ENCODE data around the gene LIAS.
"Not testable (repeated sequence)": the region's sequence is repeated elsewhere in the genome, so short reads cannot be mapped to it uniquely, and the experiment has no call there.

Gene LIAS

GRCh38 chr4:39446842-39447573, 11.8 kb upstream of the LIAS start:
- no peaks in the 10 kb centered on the region for H3K27me3 Mint-ChIP-seq
- ATAC-seq = peak; percentile 95
- H3K4me1 Mint-ChIP-seq = peaks cover 25% of the 10 kb centered on the region
- no peaks in the 10 kb centered on the region for H3K9me3 Mint-ChIP-seq
- peaks cover 12% of the 10 kb centered on the region for H3K36me3 Mint-ChIP-seq
- peak overlapping the region; percentile 72 for H3K4me3 Mint-ChIP-seq
- peak overlapping the region; percentile 86 for H3K27ac Mint-ChIP-seq

DNA sequence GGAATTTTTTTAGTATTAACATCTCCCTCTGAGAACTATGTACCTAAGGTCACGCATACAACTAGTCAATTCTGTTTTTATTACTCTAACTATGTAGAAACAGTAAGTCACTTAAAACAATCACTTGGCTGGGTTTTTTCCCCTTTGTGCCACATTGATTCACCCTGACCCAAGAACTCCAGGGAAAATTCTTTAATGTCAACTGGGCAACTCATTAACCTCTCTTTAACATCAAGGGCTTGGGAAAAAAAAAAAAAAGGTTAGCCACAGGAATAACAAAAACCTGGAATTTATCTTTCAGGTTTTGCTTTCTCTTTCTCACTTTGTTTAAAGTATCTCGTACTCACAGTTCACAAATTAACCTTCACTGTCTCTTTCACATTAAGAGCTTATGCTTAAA, 8.2 kb upstream of the LIAS start:
- no peak for ATAC-seq
- no peaks in the 10 kb centered on the region for H3K27me3 Mint-ChIP-seq
- peaks cover 29% of the 10 kb centered on the region for H3K4me1 Mint-ChIP-seq

GRCh38 chr4:39451423-39452023, 7.3 kb upstream of the LIAS start:
- ATAC-seq = no peak
- peaks cover 30% of the 10 kb centered on the region for H3K4me1 Mint-ChIP-seq
- H3K9me3 Mint-ChIP-seq = no peaks in the 10 kb centered on the region
- no peak overlapping the region for H3K4me3 Mint-ChIP-seq
- H3K36me3 Mint-ChIP-seq = peaks cover 45% of the 10 kb centered on the region
- no peak overlapping the region for H3K27ac Mint-ChIP-seq
- H3K27me3 Mint-ChIP-seq = no peaks in the 10 kb centered on the region

More for the DNA sequence above, 8.2 kb upstream of the LIAS start:
- Mint-ChIP-seq H3K27ac (no peak overlapping the region), H3K9me3 (no peaks in the 10 kb centered on the region), H3K36me3 (peaks cover 42% of the 10 kb centered on the region), H3K4me3 (no peak overlapping the region)

- no peaks in the 10 kb centered on the region for H3K9me3 Mint-ChIP-seq
- H3K27me3 Mint-ChIP-seq = no peaks in the 10 kb centered on the region
- no peak for ATAC-seq
- peaks cover 30% of the 10 kb centered on the region for H3K4me1 Mint-ChIP-seq
- H3K36me3 Mint-ChIP-seq = peaks cover 52% of the 10 kb centered on the region
- H3K27ac Mint-ChIP-seq = no peak overlapping the region
- no peak overlapping the region for H3K4me3 Mint-ChIP-seq
Observed at GRCh38 chr4:39452153-39452859, 6.5 kb upstream of the LIAS start.

DNA sequence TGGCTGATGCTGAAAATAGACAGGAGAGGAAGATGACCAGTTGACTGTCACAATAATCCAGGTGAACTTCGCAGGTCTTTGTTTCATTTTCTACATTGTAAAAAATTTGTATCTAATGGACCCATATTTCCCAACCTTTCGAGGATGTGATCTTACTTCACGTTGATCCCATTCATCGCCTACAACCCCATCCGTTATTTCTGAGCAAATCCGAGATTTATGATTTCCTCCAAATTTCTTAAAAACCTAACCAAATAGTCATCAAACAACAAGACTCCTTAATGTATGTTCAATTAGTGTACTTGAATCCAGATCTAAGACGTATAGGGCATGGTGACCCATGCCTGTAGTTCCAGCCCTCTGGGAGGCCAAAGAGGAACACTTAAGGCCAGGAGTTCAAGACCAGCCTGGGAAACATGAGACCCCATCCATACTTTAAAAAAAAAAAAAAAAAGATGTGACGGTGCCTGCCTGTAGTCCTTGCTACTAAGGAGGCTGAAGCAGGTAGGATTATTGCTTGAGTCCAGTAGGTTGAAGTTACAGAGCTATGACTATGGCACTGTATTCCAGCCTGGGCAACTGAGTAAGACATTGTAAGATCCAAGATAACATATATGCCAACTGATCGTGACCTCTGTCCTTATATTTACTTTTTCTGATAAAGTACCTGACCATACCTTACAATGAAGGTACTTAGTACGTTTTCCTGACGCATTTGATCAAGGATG, 5.8 kb upstream of the LIAS start:
- H3K27ac Mint-ChIP-seq = no peak overlapping the region
- no peak overlapping the region for H3K4me3 Mint-ChIP-seq
- H3K36me3 Mint-ChIP-seq = peaks cover 60% of the 10 kb centered on the region
- no peaks in the 10 kb centered on the region for H3K27me3 Mint-ChIP-seq
- no peak for ATAC-seq
- H3K9me3 Mint-ChIP-seq = no peaks in the 10 kb centered on the region
- peaks cover 31% of the 10 kb centered on the region for H3K4me1 Mint-ChIP-seq

DNA sequence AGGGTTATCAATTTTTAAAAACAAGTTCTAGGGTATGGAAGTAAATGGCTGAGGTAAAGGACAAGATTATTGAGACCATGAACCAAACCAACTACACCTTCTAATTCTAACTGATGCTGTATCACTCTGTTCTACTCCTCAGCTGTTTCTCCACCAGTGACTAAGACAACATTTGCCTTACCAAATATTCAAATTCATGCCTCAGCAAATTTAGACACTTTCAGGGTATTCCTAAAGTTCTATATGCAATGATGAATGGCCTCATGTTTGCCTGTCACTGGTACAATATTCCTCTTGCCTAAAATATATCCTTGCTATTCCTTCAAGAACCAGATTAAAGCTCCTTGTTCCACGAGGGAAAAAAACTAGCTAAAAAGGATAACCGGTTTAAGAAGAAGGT, 5.1 kb upstream of the LIAS start:
- H3K4me3 Mint-ChIP-seq = no peak overlapping the region
- no peaks in the 10 kb centered on the region for H3K9me3 Mint-ChIP-seq
- peaks cover 66% of the 10 kb centered on the region for H3K36me3 Mint-ChIP-seq
- peaks cover 35% of the 10 kb centered on the region for H3K4me1 Mint-ChIP-seq
- no peak overlapping the region for H3K27ac Mint-ChIP-seq
- ATAC-seq = no peak
- H3K27me3 Mint-ChIP-seq = no peaks in the 10 kb centered on the region

DNA sequence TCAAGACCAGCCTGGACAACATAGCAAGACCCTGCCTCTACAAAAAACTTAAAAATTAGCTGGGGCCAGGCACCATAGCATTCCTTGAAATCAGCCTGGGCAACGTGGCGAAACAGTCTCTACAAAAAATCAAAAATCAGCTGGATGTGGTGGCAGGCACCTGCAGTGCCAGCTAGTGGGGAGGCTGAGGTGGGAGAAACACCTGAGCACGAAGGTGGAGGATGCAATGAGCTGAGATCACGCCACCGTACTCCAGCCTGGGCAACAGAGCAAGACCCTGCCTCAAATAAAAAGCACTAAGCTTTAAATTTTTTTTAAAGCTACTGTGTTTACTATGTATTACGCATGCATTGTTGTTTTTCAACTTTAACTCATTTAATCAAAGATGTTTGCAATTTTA, 3.4 kb upstream of the LIAS start:
- H3K27me3 Mint-ChIP-seq = no peaks in the 10 kb centered on the region
- H3K4me1 Mint-ChIP-seq = peaks cover 31% of the 10 kb centered on the region
- no peak overlapping the region for H3K27ac Mint-ChIP-seq
- no peaks in the 10 kb centered on the region for H3K9me3 Mint-ChIP-seq
- ATAC-seq = no peak
- H3K36me3 Mint-ChIP-seq = peaks cover 65% of the 10 kb centered on the region
- no peak overlapping the region for H3K4me3 Mint-ChIP-seq

GRCh38 chr4:39456946-39457763, 1.7 kb upstream of the LIAS start:
- Mint-ChIP-seq H3K36me3 (peaks cover 52% of the 10 kb centered on the region), H3K4me1 (peaks cover 23% of the 10 kb centered on the region)

GRCh38 chr4:39458161-39458504, 723 bp upstream of the LIAS start:
- Mint-ChIP-seq H3K36me3 (peaks cover 42% of the 10 kb centered on the region), H3K4me3 (peak overlapping the region; percentile 98), H3K27ac (peak overlapping the region; percentile 100), H3K4me1 (peaks cover 20% of the 10 kb centered on the region)
- not testable (repeated sequence) for H3K9me3 Mint-ChIP-seq, H3K27me3 Mint-ChIP-seq, ATAC-seq

More at GRCh38 chr4:39456946-39457763, 1.7 kb upstream of the LIAS start:
- ATAC-seq = no peak
- H3K27me3 Mint-ChIP-seq = no peaks in the 10 kb centered on the region
- peak overlapping the region; percentile 98 for H3K4me3 Mint-ChIP-seq
- peak overlapping the region; percentile 100 for H3K27ac Mint-ChIP-seq
- no peaks in the 10 kb centered on the region for H3K9me3 Mint-ChIP-seq

GRCh38 chr4:39464886-39465501, 6.1 kb downstream of the LIAS start:
- H3K27ac Mint-ChIP-seq = no peak overlapping the region
- ATAC-seq = no peak
- H3K4me3 Mint-ChIP-seq = no peak overlapping the region
- peaks cover 14% of the 10 kb centered on the region for H3K36me3 Mint-ChIP-seq
- no peaks in the 10 kb centered on the region for H3K9me3 Mint-ChIP-seq
- H3K27me3 Mint-ChIP-seq = no peaks in the 10 kb centered on the region
- H3K4me1 Mint-ChIP-seq = peaks cover 8% of the 10 kb centered on the region

- H3K4me1 Mint-ChIP-seq = peaks cover 11% of the 10 kb centered on the region
- no peaks in the 10 kb centered on the region for H3K27me3 Mint-ChIP-seq
- no peak for ATAC-seq
- H3K4me3 Mint-ChIP-seq = no peak overlapping the region
- H3K9me3 Mint-ChIP-seq = no peaks in the 10 kb centered on the region
- H3K27ac Mint-ChIP-seq = no peak overlapping the region
- H3K36me3 Mint-ChIP-seq = peaks cover 14% of the 10 kb centered on the region
Observed at GRCh38 chr4:39466747-39467146, 7.9 kb downstream of the LIAS start.

GRCh38 chr4:39467464-39467863, 8.6 kb downstream of the LIAS start:
- Mint-ChIP-seq H3K27me3 (no peaks in the 10 kb centered on the region), H3K4me1 (peaks cover 11% of the 10 kb centered on the region), H3K27ac (no peak overlapping the region), H3K9me3 (no peaks in the 10 kb centered on the region), H3K36me3 (peaks cover 18% of the 10 kb centered on the region), H3K4me3 (no peak overlapping the region)
- no peak for ATAC-seq

- peaks cover 11% of the 10 kb centered on the region for H3K4me1 Mint-ChIP-seq
- H3K27me3 Mint-ChIP-seq = no peaks in the 10 kb centered on the region
- peaks cover 16% of the 10 kb centered on the region for H3K36me3 Mint-ChIP-seq
- peak overlapping the region; percentile 80 for H3K27ac Mint-ChIP-seq
- H3K4me3 Mint-ChIP-seq = peak overlapping the region; percentile 48
- ATAC-seq = peak; percentile 87
- no peaks in the 10 kb centered on the region for H3K9me3 Mint-ChIP-seq
Observed at GRCh38 chr4:39469429-39470077, 10.7 kb downstream of the LIAS start.

GRCh38 chr4:39470402-39470801, 11.5 kb downstream of the LIAS start:
- ATAC-seq = no peak
- H3K4me1 Mint-ChIP-seq = peaks cover 11% of the 10 kb centered on the region
- no peak overlapping the region for H3K4me3 Mint-ChIP-seq
- H3K36me3 Mint-ChIP-seq = peaks cover 10% of the 10 kb centered on the region
- H3K27me3 Mint-ChIP-seq = no peaks in the 10 kb centered on the region
- no peak overlapping the region for H3K27ac Mint-ChIP-seq
- H3K9me3 Mint-ChIP-seq = no peaks in the 10 kb centered on the region
